OCI-LY1 (cell line): ENCODE results near the gene PCLO.

Source experiments
- CTCF ChIP-seq: fragments of 200-600 bp; sonication (generic), shearing (Covaris generic); IDR thresholded peaks from 2 replicates; pipeline ENCODE4 v1.5.1; 2017; ENCODE audit warnings: mild to moderate bottlenecking, antibody characterized with exemption, low read length, moderate library complexity, mixed read lengths
- EZH2 ChIP-seq: fragments of 200-600 bp; sonication (generic), shearing (Covaris generic); IDR thresholded peaks from 2 replicates; pipeline ENCODE4 v1.8.0; 2017; ENCODE audit warnings: borderline replicate concordance, mixed run types, mild to moderate bottlenecking, antibody characterized with exemption, low read length, moderate library complexity, mixed read lengths

DNA sequence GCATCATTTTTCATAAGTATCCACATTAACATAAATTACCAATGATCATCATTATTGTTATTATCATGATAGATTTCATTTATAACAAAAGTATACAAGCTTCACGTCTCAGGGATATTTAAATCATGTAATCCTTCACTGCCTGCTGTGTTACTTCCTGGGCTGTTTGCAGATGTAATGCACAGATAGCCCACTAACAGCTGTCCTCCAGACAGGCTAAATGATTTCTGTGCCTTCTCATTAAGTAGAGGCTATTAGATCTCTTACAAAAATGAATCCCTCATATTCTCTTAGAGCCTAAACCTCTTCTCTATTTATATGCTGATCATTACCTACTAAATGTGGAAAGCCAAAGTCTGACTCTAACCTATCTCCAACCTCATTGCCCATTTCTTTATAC is 9.3 kb downstream of the PCLO start:
- TF ChIP-seq CTCF (no peak), EZH2 (no peak)
